Activated naive CD4-positive, alpha-beta T cell treated with anti-CD3 and anti-CD28 coated beads, Interleukin-2, amount 50 U/mL, for 72 hours (primary cell): ENCODE measurements around the gene FNBP1. TPM values are rescaled to one million over a fixed set of nuclear protein-coding genes. Genes with fewer than 3 reads are reported as not detected.
A peak's percentile ranks its signal among the peaks of the same experiment; 100 is the strongest.
"Not testable (repeated sequence)": the region's sequence is repeated elsewhere in the genome, so short reads cannot be mapped to it uniquely, and the experiment has no call there.

Experiments used
- ATAC-seq, 2 donors: fragments of 150-1000 bp; cut with Tn5 transposase; 2 replicates each; pipeline ENCODE4 v1.10.0; 2021; ENCODE audit warnings: mild to moderate bottlenecking in 2 of 2, moderate library complexity in 2 of 2
- DNase-seq, 2 donors: peaks; one replicate each; pipeline ENCODE4 v3.0.0; 2021 to 2022; ENCODE audit warnings: low spot score in 2 of 2
- H3K27ac Mint-ChIP-seq, 2 donors: one replicate each; pipeline ENCODE4 v1.8.0; 2022; ENCODE audit warnings: mild to moderate bottlenecking in 2 of 2, mixed read lengths in 2 of 2
- H3K36me3 Mint-ChIP-seq, 2 donors: one replicate each; pipeline ENCODE4 v1.8.0; 2022; ENCODE audit warnings: mixed read lengths in 2 of 2
- H3K9me3 Mint-ChIP-seq, 2 donors: one replicate each; pipeline ENCODE4 v1.8.0; 2022; ENCODE audit warnings: mixed read lengths in 2 of 2
- total RNA-seq, 2 donors: library from RNA; stranded (reverse); gene quantifications; one replicate each; pipeline ENCODE4 v1.2.3, GENCODE V29; 2022

FNBP1 gene
- total RNA-seq, 2 donors from 2014 or later = 183 to 199 TPM

GRCh38 chr9:129906298-129906697 lies 136.7 kb downstream of the FNBP1 start:
- H3K36me3 Mint-ChIP-seq = peaks cover 15 to 84% of the 10 kb centered on the region in 2 donors
- ATAC-seq (no peak), DNase-seq (no peak)
- peak overlapping the region in 1 of 2 donors; percentile 84 for H3K27ac Mint-ChIP-seq
- H3K9me3 Mint-ChIP-seq = no peaks in the 10 kb centered on the region

GRCh38 chr9:129904734-129905133 lies 138.3 kb downstream of the FNBP1 start:
- no peaks in the 10 kb centered on the region for H3K9me3 Mint-ChIP-seq
- DNase-seq = no peak
- peak overlapping the region; percentile 13 to 20 for H3K27ac Mint-ChIP-seq
- peaks cover 24 to 85% of the 10 kb centered on the region in 2 donors for H3K36me3 Mint-ChIP-seq
- no peak for ATAC-seq

GRCh38 chr9:129902740-129903134 lies 140.3 kb downstream of the FNBP1 start:
- ATAC-seq = no peak
- peaks cover 28 to 92% of the 10 kb centered on the region in 2 donors for H3K36me3 Mint-ChIP-seq
- DNase-seq = no peak
- H3K27ac Mint-ChIP-seq = peak overlapping the region; percentile 67 to 77
- H3K9me3 Mint-ChIP-seq = no peaks in the 10 kb centered on the region

GRCh38 chr9:129901993-129902739 lies 140.8 kb downstream of the FNBP1 start:
- ATAC-seq (no peak), DNase-seq (no peak)
- Mint-ChIP-seq H3K9me3 (peaks cover 0 to under 1% of the 10 kb centered on the region in 2 donors), H3K36me3 (peaks cover 30 to 91% of the 10 kb centered on the region in 2 donors), H3K27ac (peak overlapping the region; percentile 67 to 77)

- Mint-ChIP-seq H3K9me3 (peaks cover 0 to 5% of the 10 kb centered on the region in 2 donors), H3K36me3 (peaks cover 44 to 89% of the 10 kb centered on the region in 2 donors), H3K27ac (peak overlapping the region; percentile 67 to 93)
- ATAC-seq (peak in 1 of 2 donors; percentile 81), DNase-seq (no peak)
Measured at GRCh38 chr9:129900263-129901027, 142.5 kb downstream of the FNBP1 start.

GRCh38 chr9:129899620-129900019 lies 143.4 kb downstream of the FNBP1 start:
- ATAC-seq (no peak), DNase-seq (no peak)
- Mint-ChIP-seq H3K9me3 (peaks cover 0 to 5% of the 10 kb centered on the region in 2 donors), H3K27ac (peak overlapping the region; percentile 67 to 93), H3K36me3 (peaks cover 44 to 87% of the 10 kb centered on the region in 2 donors)

GRCh38 chr9:129898185-129898584 lies 144.8 kb downstream of the FNBP1 start:
- Mint-ChIP-seq H3K9me3 (peaks cover 0 to 5% of the 10 kb centered on the region in 2 donors), H3K36me3 (peaks cover 44 to 85% of the 10 kb centered on the region in 2 donors), H3K27ac (peak overlapping the region; percentile 67 to 81)
- ATAC-seq (no peak), DNase-seq (no peak)

- peaks cover 0 to 5% of the 10 kb centered on the region in 2 donors for H3K9me3 Mint-ChIP-seq
- ATAC-seq = no peak
- peak overlapping the region; percentile 41 to 98 for H3K27ac Mint-ChIP-seq
- no peak for DNase-seq
- peaks cover 44 to 81% of the 10 kb centered on the region in 2 donors for H3K36me3 Mint-ChIP-seq
Measured at GRCh38 chr9:129897263-129897662, 145.7 kb downstream of the FNBP1 start.

- peaks cover 0 to 5% of the 10 kb centered on the region in 2 donors for H3K9me3 Mint-ChIP-seq
- ATAC-seq = peak in 1 of 2 donors; percentile 28
- peak overlapping the region; percentile 79 to 98 for H3K27ac Mint-ChIP-seq
- peaks cover 60 to 82% of the 10 kb centered on the region in 2 donors for H3K36me3 Mint-ChIP-seq
- peak in 1 of 2 donors; percentile 55 for DNase-seq
Measured at GRCh38 chr9:129895376-129896268, 147.4 kb downstream of the FNBP1 start.

GRCh38 chr9:129894120-129894823 lies 148.7 kb downstream of the FNBP1 start:
- Mint-ChIP-seq H3K27ac (peak overlapping the region; percentile 79 to 98), H3K36me3 (peaks cover 59 to 80% of the 10 kb centered on the region in 2 donors), H3K9me3 (peaks cover 0 to 5% of the 10 kb centered on the region in 2 donors)
- peak in 1 of 2 donors; percentile 34 for ATAC-seq
- DNase-seq = no peak

- Mint-ChIP-seq H3K36me3 (peaks cover 39 to 63% of the 10 kb centered on the region in 2 donors), H3K9me3 (no peaks in the 10 kb centered on the region), H3K27ac (peak overlapping the region; percentile 90 to 98)
- no peak for ATAC-seq
- no peak for DNase-seq
Measured at GRCh38 chr9:129891569-129891968, 151.4 kb downstream of the FNBP1 start.

GRCh38 chr9:129890718-129891299 lies 152.2 kb downstream of the FNBP1 start:
- peaks cover 32 to 55% of the 10 kb centered on the region in 2 donors for H3K36me3 Mint-ChIP-seq
- peak overlapping the region; percentile 90 to 98 for H3K27ac Mint-ChIP-seq
- H3K9me3 Mint-ChIP-seq, ATAC-seq: not testable (repeated sequence)
- DNase-seq = peak in 1 of 2 donors; percentile 73

- DNase-seq = peak; percentile 68 to 71
- H3K9me3 Mint-ChIP-seq = no peaks in the 10 kb centered on the region
- ATAC-seq = peak; percentile 0 to 7
- H3K27ac Mint-ChIP-seq = peak overlapping the region; percentile 98 to 100
- peaks cover 36 to 53% of the 10 kb centered on the region in 2 donors for H3K36me3 Mint-ChIP-seq
Measured at GRCh38 chr9:129889941-129890717, 152.9 kb downstream of the FNBP1 start.

- H3K27ac Mint-ChIP-seq = peak overlapping the region; percentile 98 to 100
- no peaks in the 10 kb centered on the region for H3K9me3 Mint-ChIP-seq
- ATAC-seq = no peak
- peak in 1 of 2 donors; percentile 35 for DNase-seq
- peaks cover 42 to 51% of the 10 kb centered on the region in 2 donors for H3K36me3 Mint-ChIP-seq
Measured at GRCh38 chr9:129889122-129889940, 153.7 kb downstream of the FNBP1 start.
